COR-L47 (cell line): ENCODE results near the gene LRP1.

ENCODE experiments used
- DNase-seq: peaks from one replicate; lab custom pipeline; 2025; lab: John Stamatoyannopoulos, UW

The LRP1 gene

DNA sequence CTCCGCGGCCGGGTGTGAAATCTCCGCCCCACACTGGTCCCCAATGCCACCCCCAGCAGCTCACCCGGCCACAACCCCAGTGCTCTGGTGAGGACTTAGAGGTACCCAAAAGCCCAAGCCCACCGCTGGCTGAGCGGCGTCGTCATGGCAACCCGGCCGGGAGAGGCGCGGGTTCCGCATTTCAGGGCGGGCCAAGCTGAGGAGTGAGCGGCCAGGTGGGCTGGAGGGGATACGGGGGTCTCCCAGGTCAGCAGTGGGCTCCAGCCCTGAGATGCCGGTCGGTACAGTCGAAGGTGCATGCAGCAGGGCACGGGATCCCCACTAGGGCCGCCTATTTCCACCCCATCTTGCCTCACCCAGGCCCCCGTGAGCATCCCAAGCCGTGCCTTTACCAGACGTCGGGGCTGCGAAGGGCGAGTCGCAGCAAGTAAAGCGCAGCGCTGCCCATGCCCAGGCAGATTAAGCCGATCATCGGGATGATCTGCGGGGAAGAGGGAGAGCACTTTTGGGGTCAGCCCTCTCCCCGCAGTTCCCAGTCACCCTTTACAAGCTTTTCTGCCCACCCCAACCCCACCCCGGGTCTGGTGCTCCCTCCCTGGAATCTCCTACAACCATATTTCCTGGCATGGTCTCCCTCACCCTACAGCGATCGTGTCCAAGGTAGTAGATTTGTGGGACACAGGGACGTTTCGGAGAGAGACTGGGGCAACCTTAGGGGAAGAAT is 108.1 kb downstream of the LRP1 start:
- no peak for DNase-seq

DNA sequence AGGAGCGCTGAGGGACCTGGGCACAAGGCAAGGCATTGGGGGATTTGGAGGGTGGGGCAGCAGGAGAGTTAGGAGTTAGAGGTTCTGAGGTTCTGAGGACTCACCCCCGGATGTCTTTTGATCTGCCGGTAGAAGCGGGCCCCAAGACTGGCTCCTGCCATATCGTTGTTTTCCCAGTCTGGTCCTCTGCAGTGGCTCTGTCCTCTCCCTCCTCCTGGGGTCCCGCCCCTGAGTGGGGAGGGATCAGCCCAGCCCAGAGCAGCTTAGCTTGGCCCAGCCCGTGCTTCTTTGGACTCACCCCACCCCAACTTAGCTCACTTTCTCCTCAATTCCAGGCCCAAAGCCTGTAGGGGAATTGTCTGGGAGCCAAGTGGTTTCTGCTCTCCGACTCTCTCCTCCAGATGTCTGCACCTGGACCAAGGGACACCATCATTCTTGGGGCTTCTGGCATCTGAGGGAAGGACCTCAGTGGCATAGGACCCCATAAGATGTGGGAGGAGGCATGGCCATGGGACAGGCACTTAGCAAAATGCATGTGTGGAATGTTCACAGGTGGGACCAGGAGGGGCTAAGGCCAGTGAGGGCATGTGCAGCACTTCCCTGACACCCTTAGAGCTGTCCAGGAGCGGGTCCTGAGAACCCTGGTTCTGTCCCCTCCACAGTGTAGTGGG is 108.8 kb downstream of the LRP1 start:
- DNase-seq, result no peak

DNA sequence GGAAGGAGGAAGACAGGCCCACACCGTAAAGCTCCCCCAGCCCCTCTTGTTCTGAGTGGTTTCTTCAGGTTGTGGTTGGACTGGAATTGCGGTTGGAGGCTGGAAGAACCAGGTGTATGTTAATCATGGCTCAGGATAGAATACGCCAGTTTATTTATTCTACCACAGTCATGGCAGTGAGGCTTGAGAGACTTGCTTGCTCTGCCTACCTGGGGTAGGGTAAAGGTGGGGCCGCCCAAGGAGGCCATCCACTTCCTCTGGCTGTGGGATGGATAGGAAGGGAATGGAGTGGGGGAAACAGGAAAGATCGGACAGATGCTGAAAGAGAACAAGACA is 109.3 kb downstream of the LRP1 start:
- no peak for DNase-seq

DNA sequence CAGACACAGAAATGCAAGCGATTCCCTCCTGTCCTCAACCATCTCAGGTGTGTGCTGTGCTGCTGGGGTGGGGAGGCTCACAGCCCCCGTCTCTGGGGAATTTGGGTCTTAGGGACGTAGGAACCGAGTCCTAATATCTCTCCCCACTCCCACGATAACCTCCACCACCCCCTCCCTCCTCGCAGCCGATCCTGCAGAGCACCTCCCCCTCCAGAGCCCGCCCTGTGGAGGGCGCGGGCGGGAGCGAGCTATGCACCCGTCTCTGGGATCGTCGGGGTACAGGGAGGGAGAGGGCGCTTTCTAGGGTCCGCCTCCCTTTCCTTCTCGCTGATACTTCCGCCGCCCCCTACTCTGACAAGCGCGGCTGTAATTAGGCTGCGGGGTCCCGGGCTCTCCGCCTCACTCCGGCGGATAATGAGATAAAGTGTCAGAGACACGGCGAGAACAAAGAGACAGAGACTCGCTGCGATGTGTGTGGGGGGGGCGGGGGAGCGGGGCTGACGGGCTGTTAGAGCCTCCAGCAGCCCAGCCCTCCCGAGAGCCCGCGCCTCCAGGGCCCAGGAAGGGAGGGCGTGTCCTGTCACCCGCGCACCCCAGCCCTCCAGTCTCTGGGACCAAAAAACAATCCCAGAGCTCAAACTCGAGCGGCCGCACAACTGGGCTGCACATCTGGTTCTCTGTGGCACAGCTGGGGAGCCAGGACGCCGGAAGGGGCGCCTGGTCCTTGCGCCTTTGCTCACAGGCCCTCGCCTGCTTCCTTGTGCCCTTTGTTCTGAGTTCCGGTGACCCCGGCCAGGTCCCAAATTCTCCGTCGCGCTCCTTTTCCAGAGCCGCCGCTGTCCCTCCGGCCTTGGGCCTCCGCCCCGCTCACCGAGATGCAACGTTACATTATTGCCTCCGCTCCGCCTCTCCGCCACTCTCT is 109.9 kb downstream of the LRP1 start:
- DNase-seq, result peak; percentile 44

DNA sequence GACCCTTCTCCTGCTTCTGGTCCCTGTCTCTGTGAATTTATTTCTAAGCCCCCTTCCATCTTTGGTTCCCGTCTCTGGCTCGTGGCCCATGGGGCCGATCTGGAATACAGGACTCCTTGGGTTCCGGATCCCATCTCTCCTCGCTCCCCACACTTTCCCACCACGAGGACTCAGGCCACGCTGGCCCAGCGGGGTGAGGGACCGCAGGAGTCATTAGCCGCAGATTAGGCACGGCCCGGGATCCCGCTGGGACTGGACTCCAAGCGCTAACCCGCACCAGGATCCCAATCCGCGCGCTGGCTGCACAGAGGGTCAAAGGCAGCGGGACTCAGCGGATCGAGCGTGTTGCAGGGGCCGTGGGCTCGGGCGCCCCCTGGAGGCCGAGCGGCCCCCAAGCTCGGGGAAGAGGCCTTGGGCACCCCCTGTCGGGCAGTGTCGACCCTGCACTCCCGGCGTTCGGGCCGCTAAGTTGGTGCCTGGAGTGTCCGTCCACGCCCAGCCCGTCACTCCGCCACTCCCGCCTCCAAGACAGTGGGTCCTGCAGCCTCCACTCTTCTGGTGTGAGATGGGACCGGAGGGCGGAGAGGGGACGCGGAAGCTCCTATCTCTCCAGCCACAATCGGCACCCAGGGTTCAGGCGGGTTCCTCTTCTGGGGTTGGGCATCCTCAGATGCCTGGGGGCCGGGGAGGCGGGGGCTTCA is 110.7 kb downstream of the LRP1 start:
- DNase-seq, result peak; percentile 81

DNA sequence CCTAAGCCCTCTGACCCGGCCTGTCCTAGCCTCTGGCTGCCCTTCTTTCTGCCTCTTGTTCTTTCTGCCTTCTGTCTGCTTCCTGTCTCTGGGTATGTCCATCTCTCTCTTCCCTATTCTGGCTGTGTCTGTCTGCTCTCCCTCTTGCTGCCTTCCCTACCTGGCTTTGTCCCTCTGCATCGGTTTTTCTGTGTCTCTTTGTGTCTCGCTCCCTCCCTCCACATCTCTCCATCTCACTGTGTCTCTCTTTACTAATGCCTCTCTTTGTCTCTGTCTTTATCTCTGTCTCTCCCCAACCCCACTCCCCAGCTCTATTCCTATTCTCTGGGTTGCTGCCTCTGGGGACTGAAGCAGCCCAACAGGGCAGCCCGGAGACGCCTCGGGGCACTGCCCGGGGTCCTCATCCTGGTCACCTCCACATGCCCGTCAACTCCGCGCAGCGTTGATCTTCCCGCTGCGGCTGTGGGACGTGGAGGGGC is 111.3 kb downstream of the LRP1 start:
- no peak for DNase-seq

DNA sequence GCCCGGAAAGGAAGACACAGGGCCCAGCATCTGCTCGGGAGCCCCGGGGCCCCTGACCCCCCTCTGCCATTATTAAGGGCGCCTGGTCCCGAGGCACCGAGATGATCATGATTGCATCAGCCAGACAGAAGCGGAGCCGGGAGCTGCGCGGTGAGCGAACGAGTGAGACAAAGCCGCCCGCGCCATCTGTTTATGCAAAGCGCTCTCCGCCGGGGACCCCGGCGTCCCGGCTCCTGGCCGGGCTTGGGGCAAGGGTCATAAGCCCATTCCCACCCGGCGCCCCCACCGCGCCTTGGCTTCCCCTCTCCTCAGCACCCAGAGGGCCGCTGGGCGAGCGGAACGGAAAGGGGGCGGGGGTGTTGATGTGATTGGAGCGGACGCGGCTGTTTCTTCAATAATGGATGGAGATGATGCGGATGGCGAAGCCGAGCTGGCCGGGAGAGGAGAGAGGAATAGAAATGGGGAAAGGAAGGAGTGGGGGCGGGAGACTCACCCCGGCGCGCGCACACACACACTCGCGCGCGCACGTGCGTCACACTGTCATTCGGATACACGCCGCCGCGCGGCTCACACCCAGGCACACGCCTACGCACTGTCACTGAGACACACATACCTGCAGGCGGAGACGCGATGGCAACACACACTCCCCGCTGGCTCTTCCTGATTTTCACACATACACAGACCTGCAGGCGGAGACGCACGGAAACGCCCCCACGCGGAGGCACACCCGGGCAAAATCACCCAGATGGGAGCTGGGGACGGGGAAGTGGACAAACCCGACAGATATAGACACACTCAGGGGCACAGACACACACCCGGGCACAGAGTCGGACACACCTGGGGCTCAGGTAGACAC is 112.0 kb downstream of the LRP1 start:
- DNase-seq, result peak; percentile 82

DNA sequence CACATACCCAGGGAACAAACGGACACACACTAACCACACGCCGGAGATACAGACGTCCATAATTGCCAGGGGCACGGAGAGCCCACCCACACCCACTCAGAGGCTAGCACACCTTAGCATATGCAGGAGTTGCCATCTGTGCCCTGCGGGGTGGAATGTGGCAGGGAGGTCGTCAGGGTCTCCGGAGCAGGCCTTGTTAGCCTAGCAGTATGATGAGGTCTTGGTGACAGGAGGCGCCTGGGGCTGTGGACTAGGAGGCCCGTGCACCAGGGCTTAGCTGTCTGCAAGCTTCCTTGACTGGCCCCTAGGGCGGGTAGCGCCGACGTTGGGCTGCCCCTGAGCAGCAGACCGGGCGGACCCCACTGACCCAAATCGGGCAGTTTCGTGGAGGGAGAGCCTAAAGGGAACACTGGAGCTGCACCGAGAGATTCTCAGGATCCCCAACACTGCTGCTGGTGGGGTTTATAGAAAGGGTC is 112.7 kb downstream of the LRP1 start:
- peak; percentile 30 for DNase-seq

DNA sequence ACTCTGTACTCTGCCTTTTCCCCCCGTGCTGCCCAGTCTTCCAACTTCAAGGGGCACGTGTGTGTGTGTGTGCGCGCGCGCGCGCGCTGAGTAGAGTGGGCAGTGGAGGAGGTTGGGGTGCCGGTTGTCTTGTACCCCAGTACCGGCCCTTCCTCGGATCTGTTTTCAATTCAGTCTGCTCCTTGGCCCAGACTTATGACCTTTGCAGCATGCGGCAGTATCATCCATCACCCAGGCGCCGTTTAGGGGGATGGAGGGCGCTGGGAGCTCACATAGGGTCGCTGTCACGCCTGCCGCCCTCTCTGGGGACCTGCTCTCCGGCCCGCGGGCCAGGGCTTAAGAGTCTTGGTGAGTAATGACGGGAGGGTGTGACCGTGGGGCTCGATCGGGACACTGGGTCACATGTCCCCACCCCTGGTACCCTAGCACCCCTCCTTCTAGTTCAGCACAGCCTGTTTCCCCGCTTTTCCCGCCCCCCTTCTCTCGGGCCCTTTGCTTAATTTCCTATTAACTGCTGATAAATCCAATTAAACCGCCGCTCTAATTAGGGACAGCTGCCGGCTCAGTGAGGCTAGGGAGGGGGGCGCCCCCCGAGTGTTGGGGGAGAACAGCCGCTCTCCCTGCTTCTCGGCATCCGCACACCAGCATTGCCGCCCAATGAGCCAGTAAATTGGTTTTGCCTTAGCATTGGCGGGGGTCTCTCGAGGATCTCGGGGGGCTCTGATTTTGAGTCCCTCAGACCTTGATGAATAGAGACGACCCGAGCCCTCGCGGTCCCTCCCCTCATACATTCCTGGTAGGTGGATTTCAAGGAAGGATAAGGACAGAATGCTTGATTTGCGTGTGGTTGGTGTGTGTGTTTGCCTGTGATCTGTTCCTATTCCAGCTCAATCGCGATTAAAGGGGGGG is 113.4 kb downstream of the LRP1 start:
- DNase-seq, result no peak

DNA sequence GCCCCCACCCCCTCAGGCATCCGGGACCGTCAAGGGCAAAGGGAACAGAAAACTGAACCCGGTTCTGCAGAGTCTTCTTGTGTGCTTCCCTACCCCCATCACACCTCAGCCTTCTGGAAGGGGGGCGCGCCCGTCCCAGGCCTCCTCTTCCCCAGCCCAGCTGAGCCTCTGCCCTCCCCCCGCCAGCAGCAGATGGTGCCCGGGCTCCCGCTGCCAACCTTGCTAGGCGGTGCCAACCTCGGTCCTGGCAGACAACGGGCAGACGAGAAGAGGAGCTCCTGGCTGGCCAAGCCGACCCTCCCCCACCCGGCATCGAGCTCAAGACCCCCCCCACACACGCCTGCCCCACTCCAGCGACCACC is 114.0 kb downstream of the LRP1 start:
- peak; percentile 77 for DNase-seq

DNA sequence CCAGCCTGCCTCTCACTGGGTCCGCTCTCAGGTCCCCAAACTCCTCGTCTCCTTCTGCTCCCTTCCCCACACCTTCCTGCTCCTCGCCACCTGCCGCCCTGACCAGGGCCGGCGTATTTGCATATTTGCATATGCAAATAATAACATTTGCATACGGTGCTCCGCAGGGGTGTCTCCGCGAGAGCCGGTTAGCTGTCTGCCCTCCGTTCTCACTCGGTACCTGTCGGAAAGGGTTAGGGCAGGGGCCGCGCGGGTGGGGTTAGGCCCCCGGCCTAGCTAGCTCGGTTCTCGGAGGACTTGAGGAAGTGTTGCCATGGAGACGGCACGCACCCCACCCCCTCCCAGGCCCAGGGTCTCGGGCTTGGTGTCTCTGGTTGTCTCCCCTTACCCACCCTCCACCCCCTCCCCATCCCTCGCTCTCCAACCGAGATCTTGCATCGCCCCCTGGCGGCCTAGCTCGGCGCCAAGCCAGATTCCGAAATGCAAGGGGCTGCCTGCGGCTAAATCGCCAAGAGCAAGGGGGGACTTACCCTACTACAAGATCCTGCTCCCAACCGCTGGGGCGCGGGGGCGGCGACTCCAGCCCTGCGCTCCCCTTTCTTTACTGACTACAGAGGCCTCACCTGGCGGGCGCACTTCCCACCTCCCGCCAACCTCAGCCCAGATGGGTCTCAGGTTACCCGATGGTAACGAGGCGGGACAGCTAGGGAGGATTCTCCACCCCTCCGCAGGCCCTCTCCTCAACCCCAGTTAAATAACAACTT is 114.6 kb downstream of the LRP1 start:
- DNase-seq, result peak; percentile 89

DNA sequence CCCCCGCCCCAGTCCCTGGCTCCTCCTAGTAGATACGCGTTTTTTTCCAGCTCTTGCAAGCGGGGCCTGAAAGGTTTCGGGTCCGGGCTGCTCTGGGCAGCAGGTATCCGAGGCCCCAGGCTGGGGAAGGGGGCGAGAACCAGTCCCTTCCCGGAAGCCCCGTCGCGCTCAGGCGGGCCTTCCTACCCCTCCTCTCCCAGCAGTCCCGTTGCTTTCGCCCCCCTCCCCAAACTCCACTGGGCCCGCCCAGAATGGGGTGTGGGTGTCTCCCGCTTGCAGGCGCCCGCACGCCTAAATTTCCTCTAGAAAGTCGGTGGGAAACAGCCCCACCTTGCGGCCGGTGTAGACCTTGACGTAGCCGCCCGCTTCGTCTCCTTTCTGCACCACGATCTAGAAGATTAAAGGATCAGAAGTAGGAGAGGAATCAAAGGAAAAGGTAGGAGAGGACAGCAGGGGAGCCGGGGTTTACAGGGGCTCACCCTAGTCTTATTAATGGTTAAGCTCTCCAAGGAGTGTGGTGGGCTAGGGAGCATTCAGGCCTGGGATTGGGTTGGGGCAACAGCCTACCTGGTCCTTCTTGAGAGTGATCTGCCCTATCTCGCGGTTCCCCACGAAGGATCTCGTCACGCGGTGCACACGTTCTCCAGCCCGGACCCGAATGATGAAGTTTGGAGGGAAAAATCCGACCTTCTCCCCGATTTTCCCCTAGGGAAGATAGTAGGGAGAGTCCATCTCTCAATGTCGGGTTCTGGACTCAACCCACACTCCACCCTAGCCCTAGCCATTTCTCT is 115.4 kb downstream of the LRP1 start:
- peak; percentile 80 for DNase-seq

DNA sequence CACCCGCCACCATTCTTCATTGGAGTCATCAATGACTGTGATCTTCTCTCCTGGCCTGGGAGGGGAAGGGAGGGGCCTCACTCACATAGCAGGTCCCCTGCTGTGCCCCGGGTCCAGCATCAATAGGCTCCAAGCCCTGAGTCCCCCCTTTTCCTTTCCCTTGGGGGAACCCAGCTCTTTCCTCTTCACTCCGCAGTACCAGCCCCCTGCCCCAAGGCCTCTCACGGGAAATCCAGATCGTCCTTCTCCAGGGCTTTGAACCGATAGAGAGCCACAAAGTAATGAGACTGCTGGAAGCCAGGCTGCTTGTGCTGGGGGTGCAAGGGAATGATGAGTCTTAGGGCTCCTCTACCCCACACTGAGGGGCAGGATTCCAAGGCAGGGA is 116.0 kb downstream of the LRP1 start:
- DNase-seq, result no peak

DNA sequence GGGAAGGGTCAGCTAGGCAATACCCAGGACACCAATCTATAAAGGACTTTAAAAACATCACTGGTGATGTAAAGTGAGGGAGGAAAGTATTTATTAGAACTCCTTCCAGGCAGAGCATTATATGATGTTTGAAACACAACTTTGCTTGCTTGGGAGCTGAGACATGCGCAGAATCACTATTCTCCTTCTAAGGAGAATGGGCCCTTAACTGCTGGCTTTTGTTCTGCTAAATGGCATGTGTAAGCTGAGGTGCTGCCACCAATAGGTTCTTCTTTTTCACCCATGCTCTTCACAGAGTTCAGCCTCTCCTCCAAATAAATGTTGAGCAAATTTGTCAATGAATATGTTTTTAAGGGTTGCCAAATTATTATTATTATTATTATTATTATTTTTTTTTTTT is 118.8 kb downstream of the LRP1 start:
- DNase-seq, result no peak

DNA sequence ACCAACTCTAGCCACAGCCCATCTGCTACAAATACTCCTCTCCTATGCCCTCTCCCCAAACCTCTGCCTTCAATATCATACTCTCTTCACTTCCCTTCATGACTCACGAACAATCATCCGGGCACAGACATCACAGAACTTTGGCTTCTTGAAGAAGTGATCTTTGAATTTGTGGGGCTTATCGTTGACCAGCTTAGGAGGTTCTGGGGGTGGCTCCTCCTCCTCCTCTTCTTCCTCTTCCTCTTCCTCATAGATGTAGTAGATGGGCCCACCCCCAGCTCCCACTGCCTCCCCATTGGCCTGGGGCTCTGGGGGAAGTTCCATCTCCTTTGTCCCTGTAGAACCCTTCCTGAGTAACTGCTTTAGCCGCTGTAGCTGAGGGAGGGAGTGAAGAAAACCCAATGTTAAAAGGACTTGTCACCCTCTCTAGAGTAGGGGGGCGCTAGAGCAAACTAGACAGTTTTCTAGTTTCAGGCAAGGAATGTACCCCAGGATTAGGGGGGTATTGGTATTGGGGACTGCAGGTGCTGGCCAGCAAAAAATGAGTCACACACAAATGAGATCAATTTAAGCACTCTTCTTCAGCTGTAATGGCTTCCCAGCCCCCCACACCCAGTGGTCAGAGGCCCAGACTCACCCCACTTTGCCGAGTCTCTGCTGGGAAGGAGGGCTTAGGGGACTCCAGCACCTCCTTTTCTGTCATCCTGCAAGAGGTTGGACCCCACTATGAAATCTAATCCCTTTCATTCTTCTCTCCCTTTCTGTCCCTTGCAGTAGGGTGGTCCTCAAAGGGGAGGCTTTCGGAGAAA is 120.9 kb downstream of the LRP1 start:
- no peak for DNase-seq

DNA sequence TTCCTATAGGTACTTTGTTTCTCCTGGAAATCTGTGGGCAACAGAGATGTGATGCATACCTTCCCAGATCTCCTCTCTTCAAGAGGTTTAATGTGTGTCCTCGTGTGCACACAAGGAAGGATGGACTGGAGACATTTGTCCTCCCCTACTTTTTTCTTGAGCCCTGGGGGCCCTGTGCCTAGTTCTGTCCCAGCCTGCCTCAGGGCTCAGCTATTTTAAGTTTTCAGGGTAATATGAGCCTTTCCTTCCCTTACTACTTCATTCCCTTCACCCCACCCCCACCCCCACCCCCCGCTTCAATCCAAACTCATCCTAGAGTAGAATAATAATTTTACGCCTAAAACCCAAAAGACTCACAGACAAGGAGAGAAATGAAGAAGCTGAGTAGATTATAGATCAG is 122.3 kb downstream of the LRP1 start:
- DNase-seq, result no peak

DNA sequence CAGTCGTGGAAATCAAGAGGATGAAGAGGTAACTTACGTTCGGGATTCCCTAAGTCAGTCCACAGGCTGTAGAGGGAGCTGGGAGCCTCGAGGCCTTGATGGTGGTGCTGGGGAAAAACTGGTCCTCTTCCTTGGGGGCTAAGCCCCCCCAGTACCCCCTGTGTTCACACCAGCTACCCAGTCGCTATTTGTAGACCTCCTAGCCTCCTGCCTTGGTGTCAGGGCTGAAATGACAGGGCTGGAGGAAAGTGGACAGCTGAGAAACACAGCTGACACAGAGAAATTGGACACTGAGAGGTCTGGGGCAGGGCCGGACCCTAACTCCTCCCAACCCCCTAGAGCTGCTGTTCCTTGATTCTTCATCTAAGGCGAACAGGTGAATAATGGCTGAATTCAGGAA is 122.7 kb downstream of the LRP1 start, which contains the start of gene STAC3:
TSS of gene STAC3 (minus strand) at position 232 of the 400 bp plus-strand sequence. CDS start 1,551 bp downstream, outside the sequence.
- no peak for DNase-seq
